HCT116 (cell line): Measurements from ENCODE around the gene TMUB1. TPM values are rescaled to one million over a fixed set of nuclear protein-coding genes. Genes with fewer than 3 reads are reported as not detected.

Experiments
- ATAC-seq: fragments of 200-7000 bp; cut with Tn5 transposase; 2 replicates; pipeline ENCODE4 v1.9.1; 2020; ENCODE audit warnings: mild to moderate bottlenecking, moderate library complexity
- BruUV-seq: library from RNA; stranded (reverse); fragments of 400-500 nt; replicated peaks from 2 replicates; lab custom pipeline; 2021; lab: Mats Ljungman, UMichigan
- CTCF ChIA-PET: fragments of 300-600 bp; sonication (Branson Sonifier 250); formaldehyde crosslinking; loops from one replicate; lab custom pipeline; 2021; ENCODE audit warnings: antibody characterized with exemption; lab: Charles Lee
- POLR2A ChIA-PET: fragments of 300-600, 350-600 bp; sonication (Branson Sonifier 250); formaldehyde crosslinking; loops from one replicate; lab custom pipeline; 2021; ENCODE audit warnings: antibody characterized with exemption; lab: Charles Lee
- RAD21 ChIA-PET, 2 experiments: fragments of 300-600 bp; sonication (Branson Sonifier 250); formaldehyde crosslinking; loops; one replicate each; lab custom pipeline; 2023; ENCODE audit warnings: low total read pairs in 2 of 2; ENCODE audit not compliant: uncharacterized antibody in 2 of 2, unreplicated experiment in 2 of 2, low non-redundant PET in 1 of 2; lab: Charles Lee
- DNase-seq: peaks from one replicate; pipeline ENCODE4 v3.0.0-alpha.2; 2010; ENCODE audit warnings: low read depth, low spot score
- H2AFZ ChIP-seq: fragments of 200-600 bp; shearing (Covaris generic), sonication (generic); 2 replicates; pipeline ENCODE4 v1.6.1; 2017; ENCODE audit warnings: low read depth, mixed run types, mixed read lengths, antibody characterized with exemption, low read length; ENCODE audit not compliant: poor library complexity, severe bottlenecking
- H3K27ac ChIP-seq: 2 replicates; pipeline ENCODE4 v1.5.1; 2012; ENCODE audit warnings: low read depth, low read length
- H3K27me3 ChIP-seq: fragments of 200-600 bp; sonication (generic); 2 replicates; pipeline ENCODE4 v1.6.1; 2016; ENCODE audit warnings: mixed run types, low read length, mixed read lengths; ENCODE audit not compliant: insufficient read depth
- H3K36me3 ChIP-seq, 2 experiments: fragments of 200-500 bp in 1 of 2; fragments of 200-600 bp in 1 of 2; sonication (Bioruptor generic) in 1 of 2; sonication (generic) in 1 of 2; 2 replicates each; pipeline versions ENCODE4 v1.5.1 to v1.6.1; 2014 to 2016; ENCODE audit warnings: low read length in 2 of 2, inconsistent platforms in 1 of 2, mixed read lengths in 1 of 2, mixed run types in 1 of 2; ENCODE audit not compliant: insufficient read depth in 2 of 2, control insufficient read depth in 1 of 2
- H3K4me1 ChIP-seq, 2 experiments: fragments of 200-600 bp in 1 of 2; sonication (generic) in 1 of 2; 2 replicates each; pipeline versions ENCODE4 v1.5.1 to v1.6.1; 2012 to 2017; ENCODE audit warnings: low read length in 2 of 2, inconsistent platforms in 1 of 2, mild to moderate bottlenecking in 1 of 2, mixed read lengths in 1 of 2, mixed run types in 1 of 2, moderate library complexity in 1 of 2; ENCODE audit not compliant: insufficient read depth in 2 of 2, control insufficient read depth in 1 of 2
- H3K4me2 ChIP-seq: fragments of 200-600 bp; sonication (generic); 2 replicates; pipeline ENCODE4 v1.6.1; 2017; ENCODE audit warnings: mixed run types, low read length, mixed read lengths
- H3K4me3 ChIP-seq, 2 experiments: fragments of 200-600 bp in 1 of 2; sonication (generic) in 1 of 2; replicated peaks in 1 of 2; 2 replicates each; pipeline ENCODE4 v1.5.1; 2011 to 2016; ENCODE audit warnings: low read length in 2 of 2, control low read depth in 1 of 2, low read depth in 1 of 2, mild to moderate bottlenecking in 1 of 2, mixed read lengths in 1 of 2, mixed run types in 1 of 2
- H3K79me2 ChIP-seq: fragments of 200-600 bp; sonication (generic); 2 replicates; pipeline ENCODE4 v1.6.1; 2017; ENCODE audit warnings: mild to moderate bottlenecking, mixed run types, low read length, moderate library complexity, mixed read lengths; ENCODE audit not compliant: insufficient read depth
- H3K9ac ChIP-seq: fragments of 200-600 bp; sonication (generic); 2 replicates; pipeline ENCODE4 v1.6.1; 2016; ENCODE audit warnings: low read length, mixed read lengths
- H3K9me2 ChIP-seq: fragments of 200-600 bp; sonication (generic), shearing (Covaris generic); 2 replicates; pipeline ENCODE4 v1.6.1; 2017; ENCODE audit warnings: mixed run types, mild to moderate bottlenecking, moderate library complexity; ENCODE audit not compliant: insufficient read depth
- H3K9me3 ChIP-seq, 2 experiments: fragments of 200-500 bp in 1 of 2; fragments of 200-600 bp in 1 of 2; sonication (Bioruptor generic) in 1 of 2; sonication (generic) in 1 of 2; 2 replicates each; pipeline ENCODE4 v1.6.1; 2014 to 2017; ENCODE audit warnings: low read length in 2 of 2, mixed read lengths in 2 of 2, inconsistent platforms in 1 of 2, low read depth in 1 of 2, mild to moderate bottlenecking in 1 of 2, mixed run types in 1 of 2, moderate library complexity in 1 of 2; ENCODE audit not compliant: control insufficient read depth in 1 of 2, insufficient read depth in 1 of 2
- H4K20me1 ChIP-seq: fragments of 200-600 bp; sonication (generic), shearing (Covaris generic); 2 replicates; pipeline ENCODE4 v1.6.1; 2017; ENCODE audit warnings: mixed run types, mild to moderate bottlenecking, moderate library complexity; ENCODE audit not compliant: insufficient read depth
- CTCF ChIP-seq, 3 experiments: fragments of 200-600 bp in 1 of 3; sonication (generic) in 1 of 3; IDR thresholded peaks in 2 of 3; conservative IDR thresholded peaks in 1 of 3; 2 replicates each; pipeline ENCODE4 v1.5.1; 2012 to 2017; ENCODE audit warnings: low read depth in 2 of 3, low read length in 2 of 3, antibody characterized with exemption in 1 of 3, borderline replicate concordance in 1 of 3, control low read depth in 1 of 3, mild to moderate bottlenecking in 1 of 3, mixed read lengths in 1 of 3, mixed run types in 1 of 3, moderate library complexity in 1 of 3; ENCODE audit not compliant: insufficient read depth in 1 of 3
- SIN3A ChIP-seq: IDR thresholded peaks from 2 replicates; pipeline ENCODE4 v1.6.1; 2012; ENCODE audit warnings: low read depth
- TCF7L2 ChIP-seq: IDR thresholded peaks from 2 replicates; pipeline ENCODE4 v1.7.0; 2011; ENCODE audit warnings: borderline replicate concordance, inconsistent platforms; ENCODE audit not compliant: insufficient read depth, insufficient read length; ENCODE audit errors: extremely low read depth
- ZBTB33 ChIP-seq: IDR thresholded peaks from 2 replicates; pipeline ENCODE4 v1.6.1; 2011; ENCODE audit warnings: mild to moderate bottlenecking, low read length, moderate library complexity; ENCODE audit not compliant: insufficient replicate concordance; ENCODE audit errors: extremely low read depth
- intact Hi-C: fragments of 100-400 bp; cut with micrococcal nuclease; formaldehyde crosslinking; loops from 2 replicates; pipeline ENCODE4 v1.10.0; 2022
- total RNA-seq: library from RNA; stranded (reverse); gene quantifications from one replicate; pipeline ENCODE4 v1.2.1, GENCODE V29; 2021; ENCODE audit not compliant: unreplicated experiment

Gene TMUB1
- total RNA-seq, 1 experiment from 2014 or later, result 75.8 TPM

DNA sequence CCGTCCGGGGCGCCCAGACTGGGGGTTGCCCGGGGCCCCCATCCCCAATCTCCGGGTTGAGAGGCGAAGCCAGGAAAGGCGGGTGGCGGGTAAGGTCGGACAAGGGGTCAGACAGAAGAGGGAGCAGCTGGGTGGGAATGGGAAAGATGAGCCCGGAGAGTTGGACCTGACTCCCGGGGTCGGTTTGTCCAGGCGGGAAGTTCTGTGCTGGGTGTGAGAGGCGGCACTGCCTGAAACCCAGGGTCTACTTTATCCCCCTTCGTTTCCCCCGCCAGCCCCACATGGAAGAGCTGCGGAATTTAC is 23.2 kb downstream of the TMUB1 start:
- BruUV-seq, result no TSS peak
- ChIA-PET POLR2A (interaction anchor here (1.4 to 1.5 kb wide), 2 partner anchors 21 to 32 kb away, joined by 4 to 13 read pairs; partner anchors contain the start of genes ABCB8 and FASTK), CTCF (interaction anchor here (1.0 kb wide), 1 partner anchor 50 kb away, joined by 3 read pairs; no protein-coding TSS in a partner anchor), RAD21 (interaction anchor here in 1 of 2 experiments (1.0 kb wide), 1 partner anchor 51 kb away, joined by 3 read pairs; no protein-coding TSS in a partner anchor)
- peaks cover 28 to 52% of the 10 kb centered on the region in 2 experiments for H3K4me1 ChIP-seq
- TF ChIP-seq ZBTB33, result no peak
- TF ChIP-seq TCF7L2, result no peak
- no peak for TF ChIP-seq SIN3A
- TF ChIP-seq CTCF (IDR thresholded peaks at IDR 0.05 in 2 of 3, conservative IDR thresholded peaks at IDR 0.05 in 1 of 3; ENCODE audit: borderline replicate concordance in 1 of 3, insufficient read depth in 1 of 3, low read depth in 2 of 3, low read length in 2 of 3), result 0 out of 6 replicates have a peak, but pooled peaks of 1 of the 3 experiments have one; percentile 4
- no peaks in the 10 kb centered on the region for H3K9me2 ChIP-seq
- DNase-seq (no peak), ATAC-seq (no peak)
- no peaks in the 10 kb centered on the region for H3K27me3 ChIP-seq
- H3K79me2 ChIP-seq, result peaks cover 51% of the 10 kb centered on the region
- H4K20me1 ChIP-seq, result no peaks in the 10 kb centered on the region
- H3K36me3 ChIP-seq, result peaks cover 1 to 11% of the 10 kb centered on the region in 2 experiments
- H3K4me2 ChIP-seq, result peak overlapping the region; percentile 95
- H3K9me3 ChIP-seq, result no peaks in the 10 kb centered on the region
- peak overlapping the region; percentile 87 for H3K27ac ChIP-seq
- H2AFZ ChIP-seq, result no peak overlapping the region
- peak overlapping the region; percentile 91 for H3K9ac ChIP-seq
- intact Hi-C loops, result no loop called here
- peak overlapping the region; percentile 81 to 90 for H3K4me3 ChIP-seq
